GM12891 (cell line): ENCODE results near the gene CDHR4. TPM values are rescaled to one million over a fixed set of nuclear protein-coding genes. Genes with fewer than 3 reads are reported as not detected.

Experiments
- DNase-seq: peaks from one replicate; pipeline ENCODE4 v3.0.0; 2011; ENCODE audit warnings: low spot score; ENCODE audit not compliant: insufficient read length
- FAIRE-seq: peaks from 2 replicates; lab custom pipeline; 2011; peaks lifted over from hg19 to GRCh38; lab: Jason Lieb, UNC
- PAX5 ChIP-seq: IDR thresholded peaks from 2 replicates; pipeline ENCODE4 v1.6.1; 2011; ENCODE audit warnings: low read length, moderate library complexity, mild to moderate bottlenecking; ENCODE audit not compliant: insufficient read depth, severe bottlenecking
- POLR2A ChIP-seq: IDR thresholded peaks from 2 replicates; pipeline ENCODE4 v1.6.1; 2011; ENCODE audit warnings: low read depth, low read length, control low read depth
- POLR2AphosphoS5 ChIP-seq: IDR thresholded peaks from 2 replicates; pipeline ENCODE4 v1.6.1; 2011; ENCODE audit warnings: low read depth, low read length, control low read depth
- POU2F2 ChIP-seq: IDR thresholded peaks from 2 replicates; pipeline ENCODE4 v1.6.1; 2011; ENCODE audit warnings: low read depth, mild to moderate bottlenecking, control low read depth, low read length, moderate library complexity
- SPI1 ChIP-seq: IDR thresholded peaks from 2 replicates; pipeline ENCODE4 v1.6.1; 2011; ENCODE audit warnings: low read depth, low read length, control low read depth
- TAF1 ChIP-seq: IDR thresholded peaks from 2 replicates; pipeline ENCODE4 v1.6.1; 2011; ENCODE audit warnings: low read depth, low read length, control low read depth
- polyA plus RNA-seq: library from polyadenylated mRNA; unstranded; fragments of >200 nt; gene quantifications from one replicate; pipeline ENCODE4 v1.2.1, GENCODE V29; 2012; ENCODE audit warnings: low read depth, missing spikeins, inconsistent platforms; ENCODE audit not compliant: missing spikeins

The CDHR4 gene
- polyA plus RNA-seq, result not detected

GRCh38 chr3:49799761-49800160, at the start of gene CDHR4:
Gene CDHR4 (minus strand): TSS chr3:49799873. CDS start chr3:49799812, 61 bp downstream.
- TF ChIP-seq TAF1 (no peak), PAX5 (no peak), POLR2AphosphoS5 (no peak), SPI1 (no peak), POLR2A (no peak), POU2F2 (no peak)
- no peak for DNase-seq
- no peak for FAIRE-seq

- DNase-seq (no peak), FAIRE-seq (no peak)
Observed at GRCh38 chr3:49845694-49846093, 46.0 kb upstream of the CDHR4 start.

GRCh38 chr3:49844464-49845183, 45.0 kb upstream of the CDHR4 start:
- DNase-seq (no peak), FAIRE-seq (no peak)

More at GRCh38 chr3:49845694-49846093, 46.0 kb upstream of the CDHR4 start:
- no peak for TF ChIP-seq SPI1
- TF ChIP-seq PAX5, result no peak
- TF ChIP-seq POU2F2, result no peak
- no peak for TF ChIP-seq POLR2A
- no peak for TF ChIP-seq POLR2AphosphoS5
- TF ChIP-seq TAF1, result no peak

GRCh38 chr3:49842843-49843517, 43.3 kb upstream of the CDHR4 start:
- FAIRE-seq (no peak), DNase-seq (no peak)
- no peak for TF ChIP-seq TAF1
- no peak for TF ChIP-seq POU2F2
- TF ChIP-seq PAX5, result no peak
- no peak for TF ChIP-seq POLR2AphosphoS5

More at GRCh38 chr3:49844464-49845183, 45.0 kb upstream of the CDHR4 start:
- TF ChIP-seq TAF1 (no peak), POLR2AphosphoS5 (no peak), SPI1 (no peak), PAX5 (no peak), POU2F2 (no peak), POLR2A (no peak)

GRCh38 chr3:49841806-49842205, 42.1 kb upstream of the CDHR4 start:
- DNase-seq (no peak), FAIRE-seq (no peak)
- TF ChIP-seq POU2F2 (no peak), PAX5 (no peak), SPI1 (no peak), TAF1 (no peak), POLR2AphosphoS5 (no peak), POLR2A (no peak)

- TF ChIP-seq TAF1 (no peak), PAX5 (no peak), POLR2AphosphoS5 (no peak), SPI1 (no peak), POLR2A (no peak), POU2F2 (no peak)
- FAIRE-seq (peak; percentile 61), DNase-seq (no peak)
Observed at GRCh38 chr3:49841126-49841696, 41.5 kb upstream of the CDHR4 start.

- no peak for FAIRE-seq
- no peak for TF ChIP-seq SPI1
- no peak for TF ChIP-seq PAX5
- no peak for TF ChIP-seq POLR2A
- TF ChIP-seq POLR2AphosphoS5, result no peak
- TF ChIP-seq TAF1, result no peak
- TF ChIP-seq POU2F2, result no peak
- no peak for DNase-seq
Observed at GRCh38 chr3:49840388-49840787, 40.7 kb upstream of the CDHR4 start.

- DNase-seq (peak; percentile 48), FAIRE-seq (peak; percentile 94)
- TF ChIP-seq POLR2A, result no peak
- TF ChIP-seq SPI1, result no peak
- TF ChIP-seq PAX5, result no peak
- no peak for TF ChIP-seq TAF1
- no peak for TF ChIP-seq POU2F2
Observed at GRCh38 chr3:49839193-49839809, 39.6 kb upstream of the CDHR4 start.

- no peak for DNase-seq
- no peak for FAIRE-seq
- TF ChIP-seq POLR2A (no peak), TAF1 (no peak), POU2F2 (no peak), PAX5 (no peak), POLR2AphosphoS5 (no peak), SPI1 (no peak)
Observed at GRCh38 chr3:49831341-49831740, 31.7 kb upstream of the CDHR4 start.
